Lower lobe of right lung (tissue), 2 donors: ENCODE data around the gene ZNF584. TPM values are rescaled to one million over a fixed set of nuclear protein-coding genes. Genes with fewer than 3 reads are reported as not detected.
"Not testable (repeated sequence)": the region's sequence is repeated elsewhere in the genome, so short reads cannot be mapped to it uniquely, and the experiment has no call there.

Experiments
- ATAC-seq, 2 donors: fragments of 200-7000 bp; cut with Tn5 transposase; one replicate each; pipeline ENCODE4 v1.9.1; 2020 to 2022; ENCODE audit warnings: mild to moderate bottlenecking in 2 of 2, moderate library complexity in 2 of 2
- DNase-seq: peaks from one replicate; pipeline ENCODE4 v3.0.0-alpha.2; 2020
- H3K27ac ChIP-seq: fragments of 200-600 bp; one replicate; pipeline ENCODE4 v1.8.0; 2022
- H3K27me3 ChIP-seq: fragments of 200-600 bp; one replicate; pipeline ENCODE4 v1.8.0; 2022; ENCODE audit warnings: low read depth
- H3K36me3 ChIP-seq: fragments of 200-600 bp; one replicate; pipeline ENCODE4 v1.8.0; 2022; ENCODE audit warnings: mild to moderate bottlenecking
- H3K4me1 ChIP-seq: fragments of 200-600 bp; one replicate; pipeline ENCODE4 v1.8.0; 2022
- H3K4me3 ChIP-seq: fragments of 200-600 bp; one replicate; pipeline ENCODE4 v1.8.0; 2022; ENCODE audit warnings: mild to moderate bottlenecking
- H3K9me3 ChIP-seq: fragments of 200-600 bp; one replicate; pipeline ENCODE4 v1.8.0; 2022
- CTCF ChIP-seq: fragments of 200-600 bp; IDR thresholded peaks from one replicate; pipeline ENCODE4 v1.8.0; 2022; ENCODE audit warnings: antibody characterized with exemption, mild to moderate bottlenecking
- intact Hi-C: fragments of 100-400 bp; cut with DNase I; formaldehyde crosslinking; loops from one replicate; pipeline ENCODE4 v1.11.0; 2022
- total RNA-seq: library from RNA; stranded (reverse); fragmentation: NEBNext Ultra II Directional; extraction: Animal tissue kit (Norgen Biotek cat#: 25700); gene quantifications from one replicate; pipeline ENCODE4 v1.2.1, GENCODE V29; 2021
- donor health status: DM: no; HTN: yes; CAD: no; lungs with severe emphysema.

ZNF584 gene
- total RNA-seq, 1 donor from 2014 or later, result 10.0 TPM

GRCh38 chr19:58400316-58400915 lies 8.0 kb upstream of the ZNF584 start:
- Histone ChIP-seq H3K36me3 (no peaks in the 10 kb centered on the region), H3K4me3 (peak overlapping the region; percentile 71), H3K27ac (peak overlapping the region; percentile 82), H3K9me3 (no peaks in the 10 kb centered on the region), H3K27me3 (peaks cover 18% of the 10 kb centered on the region), H3K4me1 (peaks cover 16% of the 10 kb centered on the region)
- DNase-seq (no peak), ATAC-seq (no peak)
- intact Hi-C loops, result no loop called here
- TF ChIP-seq CTCF, result no peak

- H3K27ac ChIP-seq, result peak overlapping the region; percentile 82
Observed at GRCh38 chr19:58400916-58401839, 7.3 kb upstream of the ZNF584 start.

GRCh38 chr19:58401840-58402421 lies 6.5 kb upstream of the ZNF584 start:
- TF ChIP-seq CTCF, result no peak
- peaks cover 9% of the 10 kb centered on the region for H3K27me3 ChIP-seq
- DNase-seq, result no peak
- no peaks in the 10 kb centered on the region for H3K9me3 ChIP-seq
- H3K4me3 ChIP-seq, result peak overlapping the region; percentile 71
- H3K27ac ChIP-seq, result peak overlapping the region; percentile 82
- H3K36me3 ChIP-seq, result no peaks in the 10 kb centered on the region
- ATAC-seq, result no peak
- intact Hi-C loops, result no loop called here
- peaks cover 21% of the 10 kb centered on the region for H3K4me1 ChIP-seq

More at GRCh38 chr19:58400916-58401839, 7.3 kb upstream of the ZNF584 start:
- Histone ChIP-seq H3K27me3 (peaks cover 13% of the 10 kb centered on the region), H3K4me1 (peaks cover 16% of the 10 kb centered on the region), H3K9me3 (no peaks in the 10 kb centered on the region), H3K4me3 (peak overlapping the region; percentile 71), H3K36me3 (no peaks in the 10 kb centered on the region)
- intact Hi-C loops, result no loop called here
- DNase-seq (peak; percentile 100), ATAC-seq (peak; percentile 98 to 99)
- no peak for TF ChIP-seq CTCF

GRCh38 chr19:58403920-58404478 lies 4.5 kb upstream of the ZNF584 start:
- DNase-seq, H3K27ac ChIP-seq, H3K4me3 ChIP-seq, intact Hi-C loops, H3K9me3 ChIP-seq, H3K36me3 ChIP-seq, H3K27me3 ChIP-seq, ATAC-seq: not testable (repeated sequence)
- H3K4me1 ChIP-seq, result peaks cover 33% of the 10 kb centered on the region

GRCh38 chr19:58406818-58407657 lies 1.4 kb upstream of the ZNF584 start:
- Histone ChIP-seq H3K4me3 (peak overlapping the region; percentile 90), H3K36me3 (no peaks in the 10 kb centered on the region), H3K27me3 (no peaks in the 10 kb centered on the region), H3K9me3 (no peaks in the 10 kb centered on the region), H3K4me1 (peaks cover 31% of the 10 kb centered on the region), H3K27ac (peak overlapping the region; percentile 89)
- intact Hi-C loops, result no loop called here
- ATAC-seq, result no peak
- no peak for DNase-seq
- peak; percentile 12 for TF ChIP-seq CTCF
